GM19455 (cell line): ENCODE results near the gene VTN.

Experiments used
- ATAC-seq: cut with Tn5 transposase; IDR thresholded peaks from one replicate; pipeline ENCODE4 v1.9.1; 2021; ENCODE audit not compliant: unreplicated experiment

The VTN gene

GRCh38 chr17:28324781-28325180 is 45.3 kb downstream of the VTN start:
- ATAC-seq = no peak

DNA sequence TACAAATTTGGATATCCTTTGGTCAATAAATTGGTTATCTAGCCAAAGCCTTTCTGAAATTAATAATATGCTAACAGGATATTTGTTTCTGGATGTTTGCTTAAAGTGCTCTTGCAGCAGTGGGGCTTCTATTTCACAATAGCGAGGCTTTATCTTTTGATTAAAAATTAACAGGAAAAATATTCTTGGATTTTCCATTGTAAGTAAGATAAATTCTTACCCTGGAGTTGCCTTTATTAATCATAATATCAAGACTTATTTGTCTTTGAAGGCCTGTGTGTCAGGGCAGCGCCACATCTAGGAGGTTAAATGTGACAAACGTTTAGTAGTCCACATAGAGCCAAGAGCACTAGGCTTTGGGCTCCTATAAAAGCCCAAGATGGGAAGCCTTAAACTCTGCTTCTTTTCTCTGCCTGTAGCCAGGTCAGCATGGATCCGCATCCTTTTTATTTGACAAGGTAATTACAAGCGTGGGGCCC is 45.8 kb downstream of the VTN start:
- no peak for ATAC-seq

DNA sequence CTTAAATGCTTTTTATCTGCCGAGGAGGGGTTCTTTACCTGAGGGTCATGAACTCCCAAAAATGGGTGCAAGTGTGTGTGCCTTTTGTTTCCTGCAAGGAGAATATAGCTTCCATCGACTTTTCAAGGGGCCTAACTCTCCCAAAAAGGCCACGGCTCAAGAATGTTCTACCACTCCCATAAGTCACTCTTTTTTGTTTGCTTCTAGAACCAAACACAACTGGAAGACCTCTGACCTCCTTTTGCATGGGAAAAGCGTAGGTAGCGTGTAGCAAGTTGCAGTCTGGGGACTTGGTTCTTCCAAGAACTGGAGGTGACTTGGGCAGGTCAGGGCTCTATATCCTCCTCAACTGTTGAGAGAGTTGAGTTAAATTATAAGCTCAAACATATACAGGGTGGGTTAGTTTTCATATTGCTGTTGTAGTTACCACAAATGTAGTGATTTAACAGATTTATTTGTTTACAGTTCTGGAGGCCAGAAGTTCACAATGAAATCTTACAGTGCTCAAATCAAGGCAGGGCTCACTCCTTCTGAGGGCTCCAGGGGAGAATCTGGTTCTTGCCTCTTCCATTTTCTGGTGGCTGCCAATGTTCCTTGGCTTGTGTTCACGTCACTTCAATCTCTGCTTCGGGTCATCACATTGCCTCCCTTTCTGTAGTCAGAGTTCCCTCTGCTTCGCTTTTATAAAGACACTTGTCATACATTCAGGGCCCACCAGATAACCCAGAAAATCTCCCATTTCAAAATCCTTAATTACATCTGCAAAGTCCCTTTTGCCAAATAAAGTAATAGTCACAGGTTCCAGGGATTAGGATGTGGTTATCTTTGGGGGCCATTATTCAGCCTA is 49.7 kb downstream of the VTN start:
- no peak for ATAC-seq

DNA sequence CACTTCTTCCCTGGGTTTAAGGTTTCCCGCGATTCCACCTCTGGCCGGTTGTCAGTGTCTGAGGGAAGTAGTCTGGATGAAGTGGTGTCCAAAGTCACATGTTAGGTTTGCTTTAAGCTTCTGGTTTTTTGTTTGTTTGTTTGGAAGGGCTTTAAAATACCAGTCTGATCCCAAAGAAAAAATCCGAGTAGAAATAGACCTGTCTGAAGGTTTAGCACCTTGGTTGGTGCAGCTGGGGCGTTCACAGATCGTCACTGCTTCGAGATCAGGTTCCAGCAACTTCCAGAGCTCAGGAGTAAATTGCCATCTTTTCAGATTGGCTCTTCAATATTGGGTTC is 50.5 kb downstream of the VTN start:
- no peak for ATAC-seq

- ATAC-seq = peak; percentile 95
These were observed 51.1 kb downstream of the VTN start, which contains the start of gene TMEM97 for GRCh38 chr17:28318759-28319597. TSS of gene TMEM97 (plus strand) at chr17:28319200. CDS start at chr17:28319240, 40 bp downstream.

DNA sequence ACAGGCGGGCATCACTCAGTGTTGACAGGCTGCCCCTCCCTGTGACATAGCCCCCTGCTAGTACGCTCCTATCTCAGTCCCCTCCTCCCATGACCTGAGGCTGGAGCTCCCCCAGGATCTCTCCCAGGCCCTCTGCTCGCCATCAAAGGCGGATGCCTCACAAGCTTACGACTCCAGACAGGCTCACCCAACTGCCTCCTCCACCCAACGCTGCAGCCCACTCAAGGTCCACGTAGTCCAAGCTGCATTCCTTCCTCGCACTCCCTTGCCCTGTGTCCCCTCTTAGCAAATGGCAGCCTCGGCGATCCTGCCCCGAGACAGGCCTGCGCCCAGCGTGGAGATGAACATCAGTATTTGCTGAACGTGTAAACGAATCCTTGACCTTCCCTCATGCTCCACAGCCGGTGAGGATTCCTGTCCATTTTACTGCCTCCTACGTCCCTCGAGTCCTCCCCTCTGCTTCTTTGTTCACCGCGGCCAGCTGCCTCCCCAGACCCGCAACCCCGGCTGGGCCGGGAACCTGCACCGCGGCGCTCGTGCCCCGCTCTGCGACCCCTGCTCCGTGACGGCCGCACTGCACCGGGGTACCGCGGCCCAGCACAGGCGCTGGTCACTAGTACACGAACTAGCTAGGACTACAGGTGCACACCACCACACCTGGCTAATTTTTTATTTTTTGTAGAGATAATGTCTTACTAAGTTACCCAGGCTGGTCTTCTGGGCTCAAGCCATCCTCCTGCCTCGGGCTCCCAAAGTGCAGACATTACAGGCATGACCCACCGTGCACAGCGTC is 51.9 kb downstream of the VTN start:
- peak; percentile 9 for ATAC-seq
